SU-DHL-6 (cell line): Measurements from ENCODE around the gene CRADD.

Experiments used
- EZH2phosphoT487 ChIP-seq: fragments of 200-600 bp; sonication (generic), shearing (Covaris generic); conservative IDR thresholded peaks from 2 replicates; pipeline ENCODE4 v1.6.1; 2018; ENCODE audit warnings: mild to moderate bottlenecking, antibody characterized with exemption, low read length, moderate library complexity, mixed read lengths
- TF ChIP-seq, protein P1 (sequence below): fragments of 200-600 bp; sonication (generic); IDR thresholded peaks from one replicate; pipeline ENCODE4 v1.5.1; 2017; ENCODE audit warnings: antibody characterized with exemption, mild to moderate bottlenecking, low read length, moderate library complexity; ENCODE audit not compliant: insufficient read depth, poor library complexity, severe bottlenecking

- TF ChIP-seq, protein P1, sequence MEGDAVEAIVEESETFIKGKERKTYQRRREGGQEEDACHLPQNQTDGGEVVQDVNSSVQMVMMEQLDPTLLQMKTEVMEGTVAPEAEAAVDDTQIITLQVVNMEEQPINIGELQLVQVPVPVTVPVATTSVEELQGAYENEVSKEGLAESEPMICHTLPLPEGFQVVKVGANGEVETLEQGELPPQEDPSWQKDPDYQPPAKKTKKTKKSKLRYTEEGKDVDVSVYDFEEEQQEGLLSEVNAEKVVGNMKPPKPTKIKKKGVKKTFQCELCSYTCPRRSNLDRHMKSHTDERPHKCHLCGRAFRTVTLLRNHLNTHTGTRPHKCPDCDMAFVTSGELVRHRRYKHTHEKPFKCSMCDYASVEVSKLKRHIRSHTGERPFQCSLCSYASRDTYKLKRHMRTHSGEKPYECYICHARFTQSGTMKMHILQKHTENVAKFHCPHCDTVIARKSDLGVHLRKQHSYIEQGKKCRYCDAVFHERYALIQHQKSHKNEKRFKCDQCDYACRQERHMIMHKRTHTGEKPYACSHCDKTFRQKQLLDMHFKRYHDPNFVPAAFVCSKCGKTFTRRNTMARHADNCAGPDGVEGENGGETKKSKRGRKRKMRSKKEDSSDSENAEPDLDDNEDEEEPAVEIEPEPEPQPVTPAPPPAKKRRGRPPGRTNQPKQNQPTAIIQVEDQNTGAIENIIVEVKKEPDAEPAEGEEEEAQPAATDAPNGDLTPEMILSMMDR: no peak
- TF ChIP-seq EZH2phosphoT487: no peak
Observed at GRCh38 chr12:93889516-93890212, 212.5 kb downstream of the CRADD start.
